ENCODE data around the gene INPP4B. TPM values are rescaled to one million over a fixed set of nuclear protein-coding genes. Genes with fewer than 3 reads are reported as not detected.
A peak's percentile ranks its signal among the peaks of the same experiment; 100 is the strongest.

The INPP4B gene
- total RNA-seq, 4 donors from 2014 or later, result 38.9 to 48.7 (median 44.2) TPM

- H3K36me3 ChIP-seq, result no peaks in the 10 kb centered on the region
- no peak for DNase-seq
- H3K4me1 ChIP-seq, result no peaks in the 10 kb centered on the region
- no peak overlapping the region for H3K27ac ChIP-seq
- H3K9me3 ChIP-seq, result no peaks in the 10 kb centered on the region
- no peaks in the 10 kb centered on the region for H3K27me3 ChIP-seq
- H3K4me3 ChIP-seq, result no peak overlapping the region
- no peak for TF ChIP-seq POLR2A (IDR thresholded peaks at IDR 0.05)
- TF ChIP-seq CTCF (IDR thresholded peaks at IDR 0.05), result no peak
These were observed 554.6 kb downstream of the INPP4B start for GRCh38 chr4:142291299-142292050.

GRCh38 chr4:142287371-142287770 is 558.7 kb downstream of the INPP4B start:
- H3K4me1 ChIP-seq, result no peaks in the 10 kb centered on the region
- TF ChIP-seq CTCF (IDR thresholded peaks at IDR 0.05), result no peak
- H3K4me3 ChIP-seq, result no peak overlapping the region
- no peaks in the 10 kb centered on the region for H3K9me3 ChIP-seq
- no peaks in the 10 kb centered on the region for H3K36me3 ChIP-seq
- DNase-seq, result no peak
- no peaks in the 10 kb centered on the region for H3K27me3 ChIP-seq
- H3K27ac ChIP-seq, result no peak overlapping the region

GRCh38 chr4:142285222-142285583 is 560.9 kb downstream of the INPP4B start:
- TF ChIP-seq POLR2A (IDR thresholded peaks at IDR 0.05) (no peak), CTCF (IDR thresholded peaks at IDR 0.05) (no peak)
- no peaks in the 10 kb centered on the region for H3K27me3 ChIP-seq
- no peaks in the 10 kb centered on the region for H3K36me3 ChIP-seq
- H3K27ac ChIP-seq, result no peak overlapping the region
- DNase-seq, result no peak
- no peak overlapping the region for H3K4me3 ChIP-seq
- no peaks in the 10 kb centered on the region for H3K9me3 ChIP-seq
- H3K4me1 ChIP-seq, result no peaks in the 10 kb centered on the region

- Histone ChIP-seq H3K4me3 (no peak overlapping the region), H3K9me3 (no peaks in the 10 kb centered on the region), H3K27ac (no peak overlapping the region), H3K4me1 (no peaks in the 10 kb centered on the region), H3K27me3 (no peaks in the 10 kb centered on the region), H3K36me3 (no peaks in the 10 kb centered on the region)
- TF ChIP-seq CTCF (IDR thresholded peaks at IDR 0.05) (no peak), POLR2A (IDR thresholded peaks at IDR 0.05) (no peak)
- DNase-seq, result no peak
These were observed 561.5 kb downstream of the INPP4B start for GRCh38 chr4:142284402-142285221.

- TF ChIP-seq POLR2A (IDR thresholded peaks at IDR 0.05), result no peak
- TF ChIP-seq CTCF (IDR thresholded peaks at IDR 0.05), result peak in 5 of 6 experiments; percentile 53 to 73 (median 63)
- H3K36me3 ChIP-seq, result no peaks in the 10 kb centered on the region
- DNase-seq, result no peak
- H3K27ac ChIP-seq, result no peak overlapping the region
- no peaks in the 10 kb centered on the region for H3K27me3 ChIP-seq
- no peak overlapping the region for H3K4me3 ChIP-seq
- no peaks in the 10 kb centered on the region for H3K4me1 ChIP-seq
- no peaks in the 10 kb centered on the region for H3K9me3 ChIP-seq
These were observed 563.1 kb downstream of the INPP4B start for GRCh38 chr4:142282870-142283431.

Data from Peyer's patch (tissue), 4 donors.